Fibroblast of skin of left quadriceps (primary cell): ENCODE data around the gene CALHM3.
A peak's percentile ranks its signal among the peaks of the same experiment; 100 is the strongest.
"Not testable (repeated sequence)": the region's sequence is repeated elsewhere in the genome, so short reads cannot be mapped to it uniquely, and the experiment has no call there.

Source experiments
- DNase-seq, 2 experiments: peaks; one replicate each; pipeline ENCODE4 v3.0.0-alpha.2; 2013; ENCODE audit warnings: low read depth in 2 of 2

The CALHM3 gene

GRCh38 chr10:103479135-103479534, at the start of gene CALHM3:
Gene CALHM3 (minus strand): TSS chr10:103479240. CDS start chr10:103479032, 208 bp downstream.
- no peak for DNase-seq

- no peak for DNase-seq
Measured at GRCh38 chr10:103528549-103528948, 49.5 kb upstream of the CALHM3 start.

GRCh38 chr10:103527476-103527875, 48.4 kb upstream of the CALHM3 start:
- DNase-seq = not testable (repeated sequence)

- DNase-seq = no peak
Measured at GRCh38 chr10:103525901-103526300, 46.9 kb upstream of the CALHM3 start.

- DNase-seq = no peak
Measured at GRCh38 chr10:103523683-103524082, 44.6 kb upstream of the CALHM3 start.

- DNase-seq = not testable (repeated sequence)
Measured at GRCh38 chr10:103522006-103522405, 43.0 kb upstream of the CALHM3 start.

GRCh38 chr10:103519798-103520197, 40.8 kb upstream of the CALHM3 start:
- DNase-seq = no peak

GRCh38 chr10:103517234-103518085, 38.4 kb upstream of the CALHM3 start:
- no peak for DNase-seq

- no peak for DNase-seq
Measured at GRCh38 chr10:103514244-103514643, 35.2 kb upstream of the CALHM3 start.

GRCh38 chr10:103513380-103514060, 34.5 kb upstream of the CALHM3 start:
- DNase-seq = no peak

- DNase-seq = no peak
Measured at GRCh38 chr10:103512591-103513379, 33.7 kb upstream of the CALHM3 start.

GRCh38 chr10:103512166-103512565, 33.1 kb upstream of the CALHM3 start:
- DNase-seq = no peak

GRCh38 chr10:103510791-103511752, 32.0 kb upstream of the CALHM3 start:
- DNase-seq = no peak

GRCh38 chr10:103510046-103510685, 31.1 kb upstream of the CALHM3 start:
- no peak for DNase-seq

- DNase-seq = no peak
Measured at GRCh38 chr10:103507235-103508191, 28.5 kb upstream of the CALHM3 start.

- DNase-seq = no peak
Measured at GRCh38 chr10:103506061-103506460, 27.0 kb upstream of the CALHM3 start.

GRCh38 chr10:103504181-103504783, 25.2 kb upstream of the CALHM3 start:
- DNase-seq = peak; percentile 43 to 48

GRCh38 chr10:103503777-103504176, 24.7 kb upstream of the CALHM3 start:
- DNase-seq = not testable (repeated sequence)
